ENCODE data around the gene FSTL5. TPM values are rescaled to one million over a fixed set of nuclear protein-coding genes. Genes with fewer than 3 reads are reported as not detected.
"Not testable (repeated sequence)": the region's sequence is repeated elsewhere in the genome, so short reads cannot be mapped to it uniquely, and the experiment has no call there.

Gene FSTL5
- total RNA-seq, 1 donor from 2014 or later, result 0.05 TPM

DNA sequence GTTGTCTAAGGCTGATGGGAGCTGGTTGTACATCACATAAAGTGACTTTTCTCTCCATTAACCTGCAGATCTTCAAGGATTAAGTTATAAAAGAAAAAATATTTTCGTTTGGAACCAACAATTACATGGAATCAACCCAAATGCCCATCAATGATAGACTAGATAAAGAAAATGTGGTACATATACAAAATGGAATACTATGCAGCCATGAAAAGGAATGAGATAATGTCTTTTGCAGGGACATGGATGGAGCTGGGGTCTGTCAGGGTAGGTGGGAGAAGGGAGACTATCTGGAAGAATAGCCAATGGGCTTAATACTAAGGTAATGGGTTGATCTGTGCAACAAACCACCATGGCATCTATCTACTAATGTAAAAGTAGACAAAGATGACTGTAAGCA lies 313.2 kb downstream of the FSTL5 start:
- DNase-seq (ENCODE audit: low read depth), result no peak

DNA sequence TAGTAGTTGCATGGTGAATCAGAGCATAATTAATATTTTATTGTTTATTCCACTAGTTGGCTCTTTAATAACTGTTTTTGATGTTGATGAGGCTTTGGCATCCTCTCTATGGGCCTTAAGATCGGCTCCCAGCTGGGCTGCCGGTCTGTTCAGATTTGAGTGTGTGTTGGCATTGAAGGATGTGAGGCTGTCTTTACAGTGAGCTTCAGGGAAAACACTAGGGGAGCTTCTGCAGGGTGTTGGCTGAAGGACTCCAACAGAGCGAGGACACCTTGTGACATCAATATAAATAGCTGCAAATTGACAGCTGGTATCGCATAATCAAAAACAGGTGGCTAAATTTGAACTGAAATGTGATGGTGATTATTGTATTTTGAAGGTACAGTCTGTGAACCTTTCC lies 322.0 kb downstream of the FSTL5 start:
- no peak for DNase-seq (ENCODE audit: low read depth)

DNA sequence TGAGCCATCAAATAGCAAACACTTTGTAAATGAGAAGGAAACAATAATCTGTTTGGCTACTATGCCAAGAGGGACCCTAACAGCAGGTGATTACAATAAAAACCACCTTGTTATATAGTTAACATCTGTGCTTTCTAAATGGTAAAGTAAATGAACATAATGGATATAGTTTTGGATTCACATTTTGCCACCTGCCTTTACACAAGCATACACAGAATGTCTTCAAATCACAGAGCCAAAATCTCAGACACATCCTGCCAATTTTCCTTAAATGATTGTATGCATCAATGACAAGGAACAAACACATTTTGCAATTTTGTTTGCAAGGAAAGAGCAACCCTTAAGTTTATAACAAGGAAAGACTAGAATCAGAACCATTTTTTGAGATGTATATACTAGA lies 334.2 kb downstream of the FSTL5 start:
- DNase-seq (ENCODE audit: low read depth), result no peak

DNA sequence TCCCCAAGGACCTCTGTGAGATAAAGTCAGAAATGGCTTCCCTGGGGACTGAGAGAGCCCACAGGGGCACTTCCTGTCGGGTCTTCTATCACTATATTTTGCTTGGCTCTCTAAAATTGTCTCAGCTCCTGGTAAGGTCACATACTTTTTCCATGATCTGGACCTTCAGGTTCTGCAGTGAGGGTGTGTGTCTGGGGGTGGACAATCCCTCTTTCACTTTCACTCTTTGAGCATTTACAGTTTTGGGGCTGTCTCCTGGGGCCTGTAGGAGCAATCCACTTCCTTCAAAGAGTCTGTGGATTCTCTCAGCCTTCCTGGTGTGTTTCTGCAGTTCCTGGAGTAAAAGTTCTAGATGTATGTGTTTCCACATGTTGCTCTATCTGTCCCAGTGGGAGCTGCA lies 335.7 kb downstream of the FSTL5 start:
- DNase-seq (ENCODE audit: low read depth), result peak; percentile 4

DNA sequence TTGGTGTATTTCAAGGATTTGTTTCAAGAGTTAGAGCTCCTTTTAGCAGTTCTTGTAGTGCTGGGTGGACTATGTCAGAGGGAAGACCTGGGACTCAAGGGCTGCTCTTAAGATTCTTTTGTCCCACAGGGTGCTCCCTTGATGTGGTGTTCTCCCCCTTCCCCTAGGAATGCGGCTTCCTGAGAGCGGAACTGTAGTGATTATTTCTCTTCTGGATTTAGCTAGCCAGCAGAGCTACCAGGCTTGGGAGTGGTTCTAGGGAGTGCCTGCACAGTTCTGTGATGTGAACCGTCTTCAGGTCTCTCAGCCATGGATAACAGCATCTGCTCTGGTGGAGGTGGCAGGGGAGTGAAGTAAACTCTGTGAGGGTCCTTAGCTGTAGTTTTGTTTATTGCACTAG lies 336.8 kb downstream of the FSTL5 start:
- DNase-seq (ENCODE audit: low read depth), result no peak

DNA sequence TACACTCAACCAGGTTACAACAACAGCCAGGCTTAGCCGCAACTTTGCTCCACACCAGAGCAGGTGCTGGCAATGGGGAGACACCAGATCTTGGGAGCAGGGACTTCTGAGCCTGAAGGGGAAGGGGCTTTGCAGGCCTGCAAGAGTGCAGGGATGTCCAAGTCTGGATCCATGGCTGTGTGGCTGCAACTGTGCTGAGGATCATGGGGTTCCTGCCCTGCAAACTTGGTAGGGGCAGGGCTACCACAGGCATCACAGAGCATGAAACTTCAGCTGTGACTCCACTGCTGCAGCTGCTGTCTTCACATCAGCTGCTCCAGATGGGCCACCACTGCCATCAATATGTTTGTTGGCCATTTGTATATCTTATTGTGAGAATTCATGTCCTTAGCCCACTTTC lies 340.4 kb downstream of the FSTL5 start:
- no peak for DNase-seq (ENCODE audit: low read depth)

DNA sequence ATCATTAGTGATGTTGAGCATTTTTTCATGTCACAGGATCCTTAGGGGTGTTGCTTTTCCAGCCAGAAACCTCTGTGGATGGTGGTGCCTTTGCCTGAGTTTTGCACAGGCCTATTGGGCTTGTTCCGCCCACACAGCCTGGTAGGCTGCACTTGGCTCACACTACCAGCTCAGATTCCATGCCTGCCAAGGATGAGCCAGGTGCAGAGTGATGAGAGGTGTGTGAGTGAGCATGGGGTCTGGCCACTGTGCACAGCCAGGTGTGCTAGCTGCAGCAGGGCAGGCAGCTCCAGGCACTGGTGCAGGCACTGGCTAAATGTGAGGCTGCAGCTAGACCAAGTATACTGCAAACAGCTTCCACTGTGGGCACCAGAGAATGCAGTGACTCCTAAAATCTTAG lies 341.6 kb downstream of the FSTL5 start:
- DNase-seq (ENCODE audit: low read depth), result no peak

DNA sequence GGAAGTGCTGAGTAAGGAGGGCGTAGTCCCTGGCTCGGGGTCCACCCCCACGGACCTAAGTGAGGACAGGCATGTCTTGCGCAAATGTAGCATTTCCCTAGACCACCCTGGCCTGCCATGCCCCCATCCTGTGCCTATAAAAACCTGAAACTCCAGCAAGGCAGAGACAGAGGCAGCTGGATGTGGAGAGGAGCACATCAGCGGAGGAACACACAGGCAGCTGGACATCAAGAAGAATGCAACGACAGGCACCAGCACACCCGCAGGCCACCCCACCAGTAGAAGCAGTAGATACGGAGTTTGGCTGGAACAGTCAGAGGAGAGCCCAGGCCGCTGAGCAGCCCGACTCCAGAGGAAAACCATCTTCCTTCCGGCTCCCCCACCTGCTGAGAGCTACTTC lies 345.9 kb downstream of the FSTL5 start:
- DNase-seq (ENCODE audit: low read depth), result no peak

DNA sequence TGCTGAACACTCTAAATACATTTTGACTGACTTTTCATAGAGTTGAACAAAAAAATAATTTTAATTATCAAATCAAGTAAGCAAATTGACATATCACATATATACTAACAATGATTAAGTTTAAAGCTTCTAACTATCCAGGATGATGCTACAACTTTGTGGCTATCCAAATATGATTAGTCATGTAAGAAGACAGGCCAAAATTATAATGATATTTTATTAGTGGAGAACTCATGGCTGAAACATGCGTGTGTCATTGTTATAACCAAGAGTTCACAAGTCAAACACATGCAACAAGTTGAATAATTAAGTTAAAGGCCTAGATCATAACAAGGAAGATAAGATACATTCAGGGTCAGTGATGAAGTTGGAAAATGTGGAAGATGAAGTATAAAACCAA lies 346.8 kb downstream of the FSTL5 start:
- DNase-seq (ENCODE audit: low read depth), result no peak

DNA sequence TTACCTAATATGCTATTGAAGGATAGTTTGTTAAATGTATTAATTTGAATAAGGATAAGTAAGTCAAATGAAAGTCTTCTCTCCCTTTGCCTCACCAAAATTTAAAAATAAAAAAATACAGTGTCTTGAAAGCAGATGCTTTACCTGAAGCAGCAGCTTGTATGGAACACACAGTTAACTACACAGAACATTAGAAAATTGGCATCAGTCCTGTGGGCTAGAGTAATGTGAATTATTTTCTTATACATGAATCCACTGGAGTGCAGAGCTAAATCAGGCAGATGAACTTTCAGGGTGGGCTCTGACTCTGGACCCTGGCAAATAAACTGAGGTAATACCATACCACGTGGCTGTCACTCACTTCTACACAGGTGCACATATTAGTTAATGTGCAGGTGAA lies 348.0 kb downstream of the FSTL5 start:
- DNase-seq (ENCODE audit: low read depth), result no peak

DNA sequence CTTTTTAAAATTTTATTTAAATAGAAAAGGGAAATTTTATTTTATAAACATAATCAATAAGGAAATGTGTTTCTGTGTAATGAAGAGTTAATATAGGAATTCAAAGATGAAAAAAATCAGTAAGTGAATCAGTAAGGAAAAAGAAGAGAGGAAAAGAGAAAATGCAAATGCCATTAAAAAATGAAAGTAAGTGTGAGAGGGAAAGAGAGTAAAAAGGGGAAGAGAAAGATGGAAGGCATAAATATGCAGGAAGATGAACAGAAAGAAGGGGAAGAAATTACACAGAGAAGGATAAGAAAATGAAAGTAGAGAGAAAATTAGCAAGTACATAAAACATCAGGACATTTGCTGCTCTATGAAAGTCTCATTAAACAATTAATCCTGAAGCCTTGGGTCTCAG lies 349.9 kb downstream of the FSTL5 start:
- no peak for DNase-seq (ENCODE audit: low read depth)

DNA sequence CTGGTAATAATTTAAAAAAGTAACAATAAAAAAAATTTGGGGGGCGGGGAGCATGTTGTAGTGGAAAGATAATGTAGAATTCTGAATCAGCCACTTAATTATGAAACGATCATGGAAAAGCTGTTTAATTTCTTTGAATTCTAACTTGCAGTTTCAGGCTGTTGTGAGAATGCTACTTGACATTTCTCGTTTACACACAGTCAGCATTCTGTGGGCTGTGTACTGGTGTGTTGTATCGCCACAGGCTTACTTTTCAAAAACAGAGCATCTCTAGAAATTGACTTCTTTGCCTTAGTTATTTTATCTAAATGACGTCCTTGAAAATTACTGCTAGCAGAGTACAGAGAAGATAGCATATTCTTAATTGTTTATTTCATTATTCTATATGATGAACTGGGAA lies 350.4 kb downstream of the FSTL5 start:
- no peak for DNase-seq (ENCODE audit: low read depth)

DNA sequence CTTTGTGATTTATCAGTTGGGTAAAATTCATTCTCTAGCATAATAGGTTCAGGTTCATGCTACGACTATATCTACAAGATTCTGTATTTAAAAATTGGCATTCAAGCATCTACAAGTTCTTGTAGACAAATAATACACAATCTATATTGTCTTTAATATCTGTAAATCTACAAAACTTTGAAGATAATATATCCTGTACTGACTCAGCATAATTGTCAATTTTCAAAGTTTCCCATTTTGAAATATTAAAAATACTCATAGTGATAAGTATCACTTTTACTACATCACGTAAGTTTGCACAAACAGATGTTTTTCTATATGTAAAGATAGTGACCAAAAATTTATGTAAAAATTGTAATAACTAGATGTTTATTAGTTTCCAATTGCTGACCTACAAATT lies 360.6 kb downstream of the FSTL5 start:
- DNase-seq (ENCODE audit: low read depth), result no peak

DNA sequence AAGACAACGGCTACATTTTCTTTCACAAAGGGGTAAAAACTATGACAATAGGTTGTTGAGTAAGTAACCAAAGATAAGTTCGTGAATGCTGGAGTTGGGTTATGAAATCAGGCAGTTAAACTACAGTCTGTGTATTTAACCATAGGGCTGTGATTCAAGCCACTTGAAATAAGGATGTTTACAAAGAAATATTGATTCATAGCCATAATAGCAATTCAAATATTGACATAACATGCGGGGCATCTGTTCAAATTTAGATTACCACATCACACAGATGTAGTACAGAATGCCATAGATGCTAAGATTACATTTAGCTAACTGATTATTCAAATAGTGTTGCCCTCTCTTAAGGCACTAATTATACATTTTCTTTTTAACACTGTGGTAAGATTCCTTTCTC lies 364.1 kb downstream of the FSTL5 start:
- DNase-seq (ENCODE audit: low read depth), result no peak

DNA sequence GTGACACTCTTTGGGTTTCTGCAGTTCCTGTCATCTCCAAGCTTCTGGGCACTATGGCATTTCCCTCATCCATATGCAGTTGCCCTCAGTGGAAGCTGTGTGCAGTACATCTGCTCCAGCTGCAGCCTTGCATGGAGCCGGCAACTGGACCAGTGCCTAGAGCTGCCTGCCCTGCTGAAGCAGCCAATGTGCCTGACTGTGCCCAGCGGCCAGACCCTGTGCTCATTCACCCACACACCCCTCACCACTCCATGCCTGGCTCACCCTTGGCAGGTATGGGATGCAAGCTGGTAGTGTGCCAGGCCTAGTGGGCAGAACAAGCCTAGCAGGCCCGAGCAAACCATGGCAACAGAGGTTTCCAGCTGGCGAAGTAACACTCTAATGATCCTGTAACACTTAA lies 370.8 kb downstream of the FSTL5 start:
- DNase-seq (ENCODE audit: low read depth), result no peak

DNA sequence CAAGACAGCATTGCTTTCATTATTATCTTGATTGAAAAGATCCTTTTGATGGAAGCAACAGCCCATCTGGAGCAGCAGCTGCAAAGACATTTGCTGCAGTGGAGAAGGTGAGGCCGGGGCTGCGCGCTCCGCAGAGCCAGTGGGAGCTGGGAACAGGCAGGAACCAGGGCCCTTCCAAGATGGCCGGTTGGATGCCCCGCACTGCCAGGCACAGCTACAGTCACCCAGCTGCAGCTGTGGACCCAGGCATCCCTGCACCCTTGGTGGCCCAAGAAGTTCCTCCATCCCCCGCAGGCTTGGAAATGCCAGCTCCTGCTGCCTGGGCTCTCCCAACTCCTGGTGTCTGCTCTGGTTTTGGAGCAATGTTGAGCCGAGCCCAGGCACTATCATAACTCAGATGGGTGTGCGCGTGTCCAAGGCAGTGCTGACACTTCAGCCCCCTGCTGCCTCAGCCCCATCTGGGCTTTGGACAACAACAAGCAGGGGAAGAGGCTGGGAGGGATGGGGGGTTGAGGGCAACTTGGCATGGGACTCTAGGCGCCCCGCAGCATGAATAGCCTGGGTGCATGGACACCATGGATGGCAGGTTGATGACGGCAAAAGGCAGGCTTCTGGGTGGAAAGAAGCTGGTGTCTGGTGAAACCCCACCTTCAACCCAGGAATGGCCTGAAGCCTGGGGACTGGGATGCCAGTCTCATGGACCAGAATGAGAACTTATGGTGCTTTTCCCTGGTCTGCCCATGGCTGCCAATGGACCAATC lies 371.8 kb downstream of the FSTL5 start:
- no peak for DNase-seq (ENCODE audit: low read depth)

DNA sequence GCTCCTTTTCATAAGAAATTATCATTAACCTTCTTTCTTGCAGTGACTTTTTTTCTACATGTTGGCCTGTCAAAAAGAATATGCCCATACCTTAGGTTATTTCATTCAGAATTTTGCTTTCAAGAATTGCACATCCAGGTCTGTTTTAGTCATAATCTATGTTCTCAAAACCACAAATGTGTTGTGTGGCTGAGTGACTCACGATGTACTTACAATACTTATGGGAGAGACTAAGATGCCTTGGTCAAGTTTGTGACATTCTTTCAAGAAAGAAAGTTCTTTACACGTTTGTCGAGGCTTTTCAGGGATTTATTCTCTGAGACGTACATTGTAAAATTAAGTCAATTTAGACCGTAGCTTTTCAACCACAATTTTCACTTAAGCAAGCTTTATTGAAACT lies 396.7 kb downstream of the FSTL5 start:
- peak; percentile 73 for DNase-seq (ENCODE audit: low read depth)

DNA sequence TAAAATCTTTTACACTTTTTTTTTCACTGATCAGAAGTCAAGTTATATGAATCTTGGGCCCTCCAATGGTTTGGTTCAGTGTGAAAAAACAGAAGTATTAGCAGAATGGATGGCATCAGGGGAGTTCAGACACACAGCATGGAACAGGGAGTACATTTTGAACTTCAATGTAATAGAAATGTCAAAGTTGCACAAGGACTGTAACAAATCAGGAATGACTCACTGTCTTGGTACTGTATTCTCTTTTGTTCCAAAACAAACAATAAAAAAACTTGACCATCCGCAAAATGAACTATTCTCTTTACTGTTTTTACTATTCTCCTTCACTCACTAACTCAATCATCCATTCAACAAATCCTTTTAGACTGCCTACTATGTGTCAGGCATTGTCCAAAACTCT lies 401.0 kb downstream of the FSTL5 start:
- DNase-seq (ENCODE audit: low read depth), result peak; percentile 55

DNA sequence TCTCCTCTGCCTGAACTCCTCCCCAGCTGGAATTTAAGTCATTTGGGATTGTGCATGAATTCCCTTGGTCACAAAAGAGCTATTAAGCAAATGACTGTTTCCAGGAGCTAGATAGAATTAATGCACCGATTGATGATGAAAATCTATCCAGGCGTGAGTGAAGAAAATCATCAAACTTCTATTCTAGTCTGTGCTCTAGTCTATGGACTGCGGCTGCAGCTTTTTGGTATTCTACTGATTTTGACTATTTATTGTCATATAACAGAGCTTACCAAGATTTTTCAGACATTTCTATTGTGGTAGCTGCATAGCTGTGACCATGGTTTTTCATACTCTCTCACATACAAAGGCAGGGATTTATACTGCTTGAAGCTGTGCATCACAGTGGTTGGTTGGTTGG lies 403.8 kb downstream of the FSTL5 start:
- no peak for DNase-seq (ENCODE audit: low read depth)

DNA sequence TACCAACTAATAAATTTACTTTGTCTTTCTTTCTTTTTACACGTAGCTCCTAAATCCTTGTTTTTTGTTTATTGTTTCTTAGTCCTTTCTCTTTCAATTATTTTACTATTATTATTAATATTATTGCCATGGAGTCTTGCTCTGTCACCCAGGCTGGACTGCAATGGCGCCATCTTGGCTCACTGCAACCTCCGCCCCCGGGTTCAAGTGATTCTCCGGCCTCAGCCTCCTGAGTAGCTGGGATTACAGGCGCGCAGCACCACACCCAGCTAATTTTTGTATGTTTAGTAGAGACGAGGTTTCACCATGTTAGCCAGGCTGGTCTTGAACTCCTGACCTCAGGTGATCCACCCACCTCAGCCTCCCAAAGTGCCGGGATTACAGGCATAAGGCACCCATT lies 405.4 kb downstream of the FSTL5 start:
- not testable (repeated sequence) for DNase-seq (ENCODE audit: low read depth)

DNA sequence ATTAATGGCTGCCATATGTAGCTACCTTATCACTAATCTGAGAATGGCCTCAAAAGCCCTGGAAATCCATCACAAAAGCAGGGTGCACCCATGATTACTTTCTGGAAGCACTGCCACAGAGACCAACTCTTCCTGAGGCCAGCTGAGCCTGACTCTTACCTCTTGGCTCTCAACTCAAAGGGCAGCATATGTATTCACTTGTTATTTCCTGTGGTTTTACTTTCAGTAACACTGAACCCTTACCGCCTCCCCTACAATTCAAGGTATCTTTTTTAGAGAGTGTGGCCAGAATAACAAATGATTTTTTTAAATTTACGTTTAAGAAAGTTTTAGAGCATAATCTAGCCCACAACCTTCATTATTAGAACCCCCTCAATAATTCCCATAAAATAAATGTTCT lies 434.9 kb downstream of the FSTL5 start:
- no peak for DNase-seq (ENCODE audit: low read depth)

DNA sequence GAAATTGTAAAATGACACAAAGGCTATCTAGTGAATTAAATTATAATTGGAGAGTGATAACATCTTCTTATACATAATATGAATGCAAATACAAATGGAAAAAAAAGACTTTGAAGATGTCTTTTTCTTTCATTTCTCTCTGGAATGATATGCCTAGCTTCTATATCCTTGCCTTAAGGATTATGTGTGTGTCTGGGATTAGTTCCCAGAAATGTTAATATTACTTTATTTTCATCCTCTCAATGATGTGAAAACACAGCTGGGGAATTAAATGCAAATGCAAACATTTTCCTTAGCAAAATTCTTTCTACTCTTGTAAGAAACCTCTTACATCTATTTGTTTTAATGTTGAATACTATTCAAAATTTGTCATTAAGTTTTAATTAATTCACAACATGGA lies 441.9 kb downstream of the FSTL5 start:
- DNase-seq (ENCODE audit: low read depth), result no peak

DNA sequence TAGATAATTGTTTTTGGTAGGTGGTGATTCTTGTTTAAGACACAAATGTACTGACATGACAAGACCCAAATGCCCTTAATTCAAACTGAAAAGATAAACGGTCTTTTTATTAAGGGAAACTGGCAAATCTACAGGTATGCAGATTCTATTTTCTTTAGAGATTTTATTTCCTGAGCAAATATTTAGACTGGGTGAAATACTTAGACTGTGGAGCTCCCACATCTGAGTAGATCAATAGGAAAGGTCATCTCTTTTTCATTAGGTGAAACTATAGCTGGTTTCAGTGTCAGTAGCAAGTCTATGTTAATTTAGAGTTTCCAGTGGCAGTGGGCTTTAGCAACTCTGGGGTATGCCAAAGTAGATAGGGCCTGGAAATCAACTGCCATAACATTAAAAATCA lies 446.7 kb downstream of the FSTL5 start:
- DNase-seq (ENCODE audit: low read depth), result no peak

DNA sequence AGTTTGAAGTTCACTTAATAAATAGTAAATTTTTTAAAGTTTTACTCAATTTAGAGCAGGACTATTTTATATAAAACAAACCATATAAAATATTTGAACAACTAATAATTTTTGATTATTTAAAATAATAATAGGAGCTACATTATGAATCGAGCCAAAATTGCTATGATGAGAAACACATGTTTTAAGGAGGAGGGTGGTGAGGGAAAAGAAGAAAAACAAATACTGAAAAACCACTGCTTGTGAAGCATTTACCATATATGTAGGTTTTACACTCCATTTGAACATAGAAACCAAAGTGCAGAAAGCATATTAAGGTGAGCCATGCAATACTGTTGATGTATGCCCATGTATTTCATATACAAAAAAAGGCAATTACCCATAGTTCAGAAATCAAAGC lies 448.9 kb downstream of the FSTL5 start:
- DNase-seq (ENCODE audit: low read depth), result no peak

Measured in renal cortical epithelial cell (primary cell).